Left ventricle myocardium inferior (tissue), 1 donor: Measurements from ENCODE around the gene SELPLG. TPM values are rescaled to one million over a fixed set of nuclear protein-coding genes. Genes with fewer than 3 reads are reported as not detected.

ENCODE experiments used
- DNase-seq: peaks from one replicate; pipeline ENCODE4 v3.0.0-alpha.2; 2020
- H3K27ac ChIP-seq: fragments of 200-600 bp; replicated peaks from 2 replicates; pipeline ENCODE4 v1.8.0; 2021
- H3K27me3 ChIP-seq: fragments of 200-600 bp; 2 replicates; pipeline ENCODE4 v1.8.0; 2021; ENCODE audit warnings: low read depth
- H3K36me3 ChIP-seq: fragments of 200-600 bp; 2 replicates; pipeline ENCODE4 v1.8.0; 2021
- H3K4me1 ChIP-seq: fragments of 200-600 bp; 2 replicates; pipeline ENCODE4 v1.8.0; 2021
- H3K4me3 ChIP-seq: fragments of 200-600 bp; 2 replicates; pipeline ENCODE4 v1.8.0; 2021; ENCODE audit warnings: mild to moderate bottlenecking, moderate library complexity
- H3K9me3 ChIP-seq: fragments of 200-600 bp; replicated peaks from 2 replicates; pipeline ENCODE4 v1.8.0; 2021
- intact Hi-C: fragments of 100-400 bp; cut with micrococcal nuclease; formaldehyde crosslinking; loops from one replicate; pipeline ENCODE4 v1.11.0; 2022
- total RNA-seq: library from RNA; stranded (reverse); fragmentation: NEBNext Ultra II Directional; extraction: Animal tissue kit (Norgen Biotek cat#: 25700); gene quantifications from one replicate; pipeline ENCODE4 v1.2.1, GENCODE V29; 2021
- TF ChIP-seq, protein P1 (sequence below): fragments of 200-600 bp; IDR thresholded peaks from 2 replicates; pipeline ENCODE4 v1.8.0; 2021; ENCODE audit warnings: antibody characterized with exemption, mild to moderate bottlenecking, borderline replicate concordance
- donor health status: DM: no; HTN: yes; CAD: no; lungs with severe emphysema.

SELPLG gene
- total RNA-seq, 1 donor from 2014 or later, result 3.4 TPM

GRCh38 chr12:108618079-108618952, 15.4 kb downstream of the SELPLG start:
- TF ChIP-seq, protein P1, sequence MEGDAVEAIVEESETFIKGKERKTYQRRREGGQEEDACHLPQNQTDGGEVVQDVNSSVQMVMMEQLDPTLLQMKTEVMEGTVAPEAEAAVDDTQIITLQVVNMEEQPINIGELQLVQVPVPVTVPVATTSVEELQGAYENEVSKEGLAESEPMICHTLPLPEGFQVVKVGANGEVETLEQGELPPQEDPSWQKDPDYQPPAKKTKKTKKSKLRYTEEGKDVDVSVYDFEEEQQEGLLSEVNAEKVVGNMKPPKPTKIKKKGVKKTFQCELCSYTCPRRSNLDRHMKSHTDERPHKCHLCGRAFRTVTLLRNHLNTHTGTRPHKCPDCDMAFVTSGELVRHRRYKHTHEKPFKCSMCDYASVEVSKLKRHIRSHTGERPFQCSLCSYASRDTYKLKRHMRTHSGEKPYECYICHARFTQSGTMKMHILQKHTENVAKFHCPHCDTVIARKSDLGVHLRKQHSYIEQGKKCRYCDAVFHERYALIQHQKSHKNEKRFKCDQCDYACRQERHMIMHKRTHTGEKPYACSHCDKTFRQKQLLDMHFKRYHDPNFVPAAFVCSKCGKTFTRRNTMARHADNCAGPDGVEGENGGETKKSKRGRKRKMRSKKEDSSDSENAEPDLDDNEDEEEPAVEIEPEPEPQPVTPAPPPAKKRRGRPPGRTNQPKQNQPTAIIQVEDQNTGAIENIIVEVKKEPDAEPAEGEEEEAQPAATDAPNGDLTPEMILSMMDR, result peak; percentile 97
- H3K27ac ChIP-seq, result no peak overlapping the region
- no peaks in the 10 kb centered on the region for H3K27me3 ChIP-seq
- H3K4me1 ChIP-seq, result peaks cover 20% of the 10 kb centered on the region
- H3K36me3 ChIP-seq, result no peaks in the 10 kb centered on the region
- DNase-seq, result peak; percentile 79
- H3K4me3 ChIP-seq, result no peak overlapping the region
- intact Hi-C loops, result loop anchor here (5.0 kb wide), 1 partner anchor 51 kb away; no protein-coding TSS in a partner anchor
- H3K9me3 ChIP-seq, result peaks cover 8% of the 10 kb centered on the region

DNA sequence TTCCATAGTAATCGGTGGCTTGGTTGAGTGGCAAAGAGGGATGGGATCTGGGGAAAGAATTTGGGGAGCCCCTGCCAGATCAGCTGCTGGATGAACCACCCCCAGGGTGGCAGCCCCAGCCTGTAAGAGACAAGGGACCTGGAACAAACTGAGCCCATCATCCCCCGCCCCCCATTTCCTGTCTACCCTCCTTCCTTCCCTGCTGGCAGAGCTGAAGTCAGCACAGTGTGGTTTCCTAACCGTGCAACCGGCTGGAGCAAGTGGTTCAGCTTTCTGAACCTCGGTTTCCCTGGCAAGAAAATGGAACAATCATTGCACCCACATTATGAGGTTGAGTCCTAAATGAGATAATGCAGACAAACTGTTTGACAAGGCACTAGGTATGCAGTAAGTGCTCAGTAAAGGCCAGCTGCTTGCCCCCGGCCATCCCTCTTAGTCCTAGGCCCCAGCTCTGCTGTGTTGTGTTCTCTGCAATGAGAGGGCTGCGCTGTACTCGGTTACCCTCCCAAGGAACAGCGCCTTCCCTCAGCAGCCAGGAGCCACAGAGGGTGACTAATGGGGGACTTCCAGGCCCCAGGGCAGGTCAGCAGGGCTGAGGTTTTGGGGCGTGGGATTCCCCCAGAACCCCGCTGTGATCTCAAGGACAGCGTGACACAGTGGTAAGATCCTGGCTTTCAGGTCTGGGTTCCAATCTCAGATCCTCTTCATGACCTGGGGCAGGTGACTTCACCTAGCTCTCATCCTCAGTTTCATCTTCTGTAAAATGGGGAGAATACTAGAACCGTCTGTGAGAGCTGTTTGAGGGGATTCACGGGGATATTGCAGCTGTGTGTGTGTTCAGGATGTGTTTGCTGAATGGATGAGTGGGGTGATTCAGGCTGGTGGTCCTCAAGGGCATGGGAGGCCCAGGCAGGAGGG, 16.5 kb downstream of the SELPLG start:
- TF ChIP-seq, protein P1, result no peak
- H3K4me1 ChIP-seq, result peaks cover 12% of the 10 kb centered on the region
- no peaks in the 10 kb centered on the region for H3K36me3 ChIP-seq
- H3K9me3 ChIP-seq, result peaks cover 8% of the 10 kb centered on the region
- intact Hi-C loops, result loop anchor here (5.0 kb wide), 1 partner anchor 50 kb away; no protein-coding TSS in a partner anchor
- H3K27ac ChIP-seq, result no peak overlapping the region
- no peaks in the 10 kb centered on the region for H3K27me3 ChIP-seq
- H3K4me3 ChIP-seq, result no peak overlapping the region
- peak; percentile 49 for DNase-seq

DNA sequence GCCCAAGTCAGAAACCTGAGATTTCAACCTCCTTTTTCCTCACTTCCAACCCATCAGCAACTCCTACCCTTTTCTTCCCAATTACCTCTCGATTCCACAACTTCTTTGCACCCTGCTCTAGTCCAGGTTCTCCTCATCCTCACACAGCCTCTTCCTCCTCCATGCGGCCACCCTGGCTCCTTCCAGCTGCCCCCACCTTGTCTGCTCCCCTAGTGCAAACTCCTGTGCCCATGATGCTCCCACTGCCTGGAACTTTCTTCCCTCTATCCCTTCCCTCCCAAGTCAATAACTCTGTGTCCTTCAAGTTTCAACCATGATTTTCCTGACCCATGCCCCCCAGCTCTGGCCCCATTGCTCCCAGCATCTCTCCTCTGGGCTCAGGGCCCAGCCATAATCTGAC, 17.3 kb downstream of the SELPLG start:
- Histone ChIP-seq H3K36me3 (no peaks in the 10 kb centered on the region), H3K27ac (no peak overlapping the region), H3K9me3 (peaks cover 8% of the 10 kb centered on the region), H3K4me3 (no peak overlapping the region), H3K27me3 (no peaks in the 10 kb centered on the region), H3K4me1 (peaks cover 8% of the 10 kb centered on the region)
- intact Hi-C loops, result loop anchor here (5.0 kb wide), 1 partner anchor 49 kb away; no protein-coding TSS in a partner anchor
- TF ChIP-seq, protein P1, result no peak
- DNase-seq, result no peak

DNA sequence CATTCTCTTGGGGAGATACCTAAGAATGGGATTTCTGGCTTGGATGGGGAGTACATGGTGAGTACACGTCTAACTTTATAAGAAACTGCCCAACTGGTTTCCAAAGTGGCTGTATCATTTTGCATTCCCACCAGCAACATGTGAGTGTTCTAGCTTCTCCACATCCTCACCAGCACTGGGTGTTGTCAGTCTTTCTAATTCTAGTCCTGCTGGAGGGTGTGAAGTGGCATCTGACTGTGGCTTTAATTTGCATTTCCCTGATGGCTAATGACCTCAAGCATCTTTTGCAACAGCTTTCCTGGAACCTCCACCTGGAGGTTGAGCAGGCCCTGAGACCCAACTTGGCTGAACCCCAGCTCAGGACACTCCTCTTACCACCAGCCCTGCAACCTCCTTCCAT, 17.8 kb downstream of the SELPLG start:
- Histone ChIP-seq H3K9me3 (peaks cover 8% of the 10 kb centered on the region), H3K27ac (no peak overlapping the region), H3K4me1 (peaks cover 8% of the 10 kb centered on the region), H3K4me3 (no peak overlapping the region), H3K27me3 (no peaks in the 10 kb centered on the region), H3K36me3 (no peaks in the 10 kb centered on the region)
- no peak for DNase-seq
- intact Hi-C loops, result loop anchor here (5.0 kb wide), 1 partner anchor 49 kb away; no protein-coding TSS in a partner anchor
- TF ChIP-seq, protein P1, result no peak

GRCh38 chr12:108614639-108615038, 19.1 kb downstream of the SELPLG start:
- peaks cover 8% of the 10 kb centered on the region for H3K9me3 ChIP-seq
- H3K27ac ChIP-seq, result no peak overlapping the region
- no peaks in the 10 kb centered on the region for H3K27me3 ChIP-seq
- intact Hi-C loops, result loop anchor here (5.0 kb wide), 1 partner anchor 47 kb away; no protein-coding TSS in a partner anchor
- H3K4me1 ChIP-seq, result peaks cover 14% of the 10 kb centered on the region
- no peaks in the 10 kb centered on the region for H3K36me3 ChIP-seq
- TF ChIP-seq, protein P1, result no peak
- no peak for DNase-seq
- H3K4me3 ChIP-seq, result no peak overlapping the region
